Measurements from ENCODE around the gene MAOA.

- TF ChIP-seq, protein P1, sequence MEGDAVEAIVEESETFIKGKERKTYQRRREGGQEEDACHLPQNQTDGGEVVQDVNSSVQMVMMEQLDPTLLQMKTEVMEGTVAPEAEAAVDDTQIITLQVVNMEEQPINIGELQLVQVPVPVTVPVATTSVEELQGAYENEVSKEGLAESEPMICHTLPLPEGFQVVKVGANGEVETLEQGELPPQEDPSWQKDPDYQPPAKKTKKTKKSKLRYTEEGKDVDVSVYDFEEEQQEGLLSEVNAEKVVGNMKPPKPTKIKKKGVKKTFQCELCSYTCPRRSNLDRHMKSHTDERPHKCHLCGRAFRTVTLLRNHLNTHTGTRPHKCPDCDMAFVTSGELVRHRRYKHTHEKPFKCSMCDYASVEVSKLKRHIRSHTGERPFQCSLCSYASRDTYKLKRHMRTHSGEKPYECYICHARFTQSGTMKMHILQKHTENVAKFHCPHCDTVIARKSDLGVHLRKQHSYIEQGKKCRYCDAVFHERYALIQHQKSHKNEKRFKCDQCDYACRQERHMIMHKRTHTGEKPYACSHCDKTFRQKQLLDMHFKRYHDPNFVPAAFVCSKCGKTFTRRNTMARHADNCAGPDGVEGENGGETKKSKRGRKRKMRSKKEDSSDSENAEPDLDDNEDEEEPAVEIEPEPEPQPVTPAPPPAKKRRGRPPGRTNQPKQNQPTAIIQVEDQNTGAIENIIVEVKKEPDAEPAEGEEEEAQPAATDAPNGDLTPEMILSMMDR (IDR thresholded peaks at IDR 0.05), result no peak
- no peak for TF ChIP-seq EZH2 (IDR thresholded peaks at IDR 0.05)
Observed at GRCh38 chrX:43688586-43688985, 32.5 kb downstream of the MAOA start.
